Ecto neural progenitor cell (in vitro differentiated cells): ENCODE data around the gene PSMB10.
"Not testable (repeated sequence)": the region's sequence is repeated elsewhere in the genome, so short reads cannot be mapped to it uniquely, and the experiment has no call there.

ENCODE experiments used
- DNase-seq: peaks from one replicate; pipeline ENCODE4 v3.0.0-alpha.2; 2018; ENCODE audit warnings: low spot score

PSMB10 gene

GRCh38 chr16:67924140-67924906, 12.3 kb downstream of the PSMB10 start:
- DNase-seq, result no peak

GRCh38 chr16:67923414-67924116, 13.1 kb downstream of the PSMB10 start:
- no peak for DNase-seq

GRCh38 chr16:67922740-67923139, 13.9 kb downstream of the PSMB10 start:
- DNase-seq, result no peak

- DNase-seq, result no peak
Measured at GRCh38 chr16:67922221-67922620, 14.4 kb downstream of the PSMB10 start.

- no peak for DNase-seq
Measured at GRCh38 chr16:67919622-67920221, 16.9 kb downstream of the PSMB10 start.

GRCh38 chr16:67917852-67918236, 18.8 kb downstream of the PSMB10 start:
- no peak for DNase-seq

GRCh38 chr16:67917140-67917851, 19.4 kb downstream of the PSMB10 start:
- no peak for DNase-seq

- no peak for DNase-seq
Measured at GRCh38 chr16:67915831-67916723, 20.6 kb downstream of the PSMB10 start.

- not testable (repeated sequence) for DNase-seq
Measured at GRCh38 chr16:67915496-67915769, 21.2 kb downstream of the PSMB10 start.

- DNase-seq, result no peak
Measured at GRCh38 chr16:67914758-67915495, 21.7 kb downstream of the PSMB10 start.

GRCh38 chr16:67910158-67910557, 26.5 kb downstream of the PSMB10 start:
- DNase-seq, result no peak

GRCh38 chr16:67909056-67909742, 27.5 kb downstream of the PSMB10 start:
- DNase-seq, result no peak

GRCh38 chr16:67907397-67908180, 29.1 kb downstream of the PSMB10 start:
- no peak for DNase-seq

- no peak for DNase-seq
Measured at GRCh38 chr16:67902831-67903230, 33.8 kb downstream of the PSMB10 start.

- DNase-seq, result no peak
Measured at GRCh38 chr16:67901734-67902133, 34.9 kb downstream of the PSMB10 start.

- DNase-seq, result no peak
Measured at GRCh38 chr16:67897231-67897630, 39.4 kb downstream of the PSMB10 start.

GRCh38 chr16:67893743-67894399, 42.8 kb downstream of the PSMB10 start:
- DNase-seq, result no peak

GRCh38 chr16:67892899-67893742, 43.5 kb downstream of the PSMB10 start, which contains the start of gene PSKH1:
TSS of gene PSKH1 (plus strand) at chr16:67893254. CDS start at chr16:67908750, 15,496 bp downstream.
- DNase-seq, result peak; percentile 97
